Mammary epithelial cell (primary cell): ENCODE measurements around the gene STPG4.

Experiments
- CTCF ChIP-seq, 2 donors: IDR thresholded peaks in 1 of 2; conservative IDR thresholded peaks in 1 of 2; 2 replicates each; pipeline ENCODE4 v1.5.1; 2011 to 2012; ENCODE audit warnings: inconsistent platforms in 2 of 2, low read length in 2 of 2, mild to moderate bottlenecking in 2 of 2, control low read depth in 1 of 2, low read depth in 1 of 2; ENCODE audit not compliant: insufficient read depth in 1 of 2; ENCODE audit errors: extremely low read depth in 1 of 2
- EZH2 ChIP-seq: IDR thresholded peaks from 2 replicates; pipeline ENCODE4 v1.6.1; 2012; ENCODE audit warnings: low read length, inconsistent platforms, borderline replicate concordance

- TF ChIP-seq CTCF (conservative IDR thresholded peaks at IDR 0.05 in 1 of 2, IDR thresholded peaks at IDR 0.05 in 1 of 2; ENCODE audit: extremely low read depth in 1 of 2, insufficient read depth in 1 of 2, low read depth in 1 of 2, low read length in 2 of 2) (no peak), EZH2 (no peak)
Observed at GRCh38 chr2:47077442-47078117, 77.5 kb downstream of the STPG4 start.
